Muscle of leg (tissue), 11 donors: ENCODE data around the gene ERBB3. TPM values are rescaled to one million over a fixed set of nuclear protein-coding genes. Genes with fewer than 3 reads are reported as not detected.
A peak's percentile ranks its signal among the peaks of the same experiment; 100 is the strongest.
"Not testable (repeated sequence)": the region's sequence is repeated elsewhere in the genome, so short reads cannot be mapped to it uniquely, and the experiment has no call there.

Experiments used
- DNase-seq: peaks from one replicate; pipeline ENCODE4 v3.0.0; 2013
- H3K27ac ChIP-seq: one replicate; pipeline ENCODE4 v1.5.1; 2013; ENCODE audit warnings: mild to moderate bottlenecking, low read length, control low read depth
- H3K27me3 ChIP-seq: one replicate; pipeline ENCODE4 v1.6.1; 2013; ENCODE audit warnings: low read length; ENCODE audit not compliant: control insufficient read depth, insufficient read depth
- H3K36me3 ChIP-seq: one replicate; pipeline ENCODE4 v1.6.1; 2013; ENCODE audit warnings: low read length; ENCODE audit not compliant: control insufficient read depth, insufficient read depth
- H3K4me1 ChIP-seq: one replicate; pipeline ENCODE4 v1.6.1; 2013; ENCODE audit warnings: low read length; ENCODE audit not compliant: control insufficient read depth, insufficient read depth
- H3K4me3 ChIP-seq: one replicate; pipeline ENCODE4 v1.5.1; 2013; ENCODE audit warnings: low read length, control low read depth
- H3K9me3 ChIP-seq: replicated peaks from 2 replicates; pipeline ENCODE4 v1.6.1; 2013; ENCODE audit warnings: low read depth, low read length; ENCODE audit not compliant: control insufficient read depth
- WGBS: methylation state at CpG from one replicate; pipeline ENCODE4 v1.1.5; 2013; ENCODE audit warnings: missing lambda C conversion rate; ENCODE audit not compliant: insufficient coverage; 5-methylcytosine and 5-hydroxymethylcytosine counted together
- polyA plus RNA-seq, 8 donors: library from polyadenylated mRNA; unstranded; fragments of 120-200 nt; gene quantifications; one replicate each; pipeline versions ENCODE4 v1.2.1 to v1.2.3, GENCODE V29; 2013; ENCODE audit warnings: inconsistent platforms in 1 of 8, low replicate concordance in 1 of 8; ENCODE audit not compliant: insufficient read length in 8 of 8, insufficient read depth in 1 of 8
- total RNA-seq: library from RNA; stranded (reverse); fragments of 120-200 nt; gene quantifications from one replicate; pipeline ENCODE4 v1.2.4, GENCODE V29; 2013

ERBB3 gene
- total and polyA plus RNA-seq, 9 donors = 116 to 224 (median 136) TPM

DNA sequence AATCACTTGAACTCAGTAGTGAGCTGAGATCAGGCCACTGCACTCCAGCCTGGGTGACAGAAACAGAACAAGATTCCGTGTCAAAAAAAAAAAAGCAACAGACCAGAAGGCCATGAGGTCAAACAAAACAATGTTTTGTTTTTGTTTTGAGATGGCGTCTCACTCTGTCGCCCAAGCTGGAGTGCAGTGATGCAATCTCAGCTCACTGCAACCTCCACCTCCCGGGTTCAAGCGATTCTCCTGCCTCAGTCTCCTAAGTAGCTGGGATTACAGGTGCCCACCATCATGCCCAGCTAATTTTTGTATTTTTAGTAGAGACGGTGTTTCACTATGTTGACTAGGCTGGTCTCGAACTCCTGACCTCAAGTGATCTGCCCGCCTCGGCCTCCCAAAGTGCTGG lies 2.0 kb upstream of the ERBB3 start:
- not testable (repeated sequence) for DNase-seq, H3K9me3 ChIP-seq, H3K4me3 ChIP-seq, H3K36me3 ChIP-seq, H3K27ac ChIP-seq
- Histone ChIP-seq H3K4me1 (peaks cover 25% of the 10 kb centered on the region), H3K27me3 (peaks cover 26% of the 10 kb centered on the region)
- WGBS = 100% methylated on average over 3 of the region's 9 CpGs

DNA sequence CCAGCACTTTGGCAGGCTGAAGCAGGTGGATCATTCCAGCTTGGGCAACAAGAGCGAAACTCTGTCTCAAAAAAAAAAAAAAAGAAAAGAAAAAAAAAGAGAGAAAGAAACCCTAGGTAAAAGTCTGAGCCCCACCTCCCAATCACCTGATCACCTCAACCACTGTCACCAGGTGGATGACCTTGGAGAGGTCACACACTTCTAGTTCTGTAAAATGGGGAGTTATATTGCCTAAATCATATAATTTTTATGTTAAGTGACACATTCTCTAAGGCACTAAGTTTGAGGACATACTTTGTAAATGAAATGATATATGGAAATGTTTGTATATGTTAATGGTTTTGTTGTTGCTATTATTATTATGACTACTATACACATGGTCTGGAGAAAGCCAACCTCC lies 1.5 kb upstream of the ERBB3 start:
- Histone ChIP-seq H3K27me3 (peaks cover 26% of the 10 kb centered on the region), H3K4me1 (peaks cover 29% of the 10 kb centered on the region), H3K9me3 (no peaks in the 10 kb centered on the region), H3K4me3 (no peak overlapping the region), H3K27ac (peak overlapping the region; percentile 90), H3K36me3 (peaks cover 3% of the 10 kb centered on the region)
- DNase-seq = no peak
- no CpG with 5 or more reads among the region's 1 CpG for WGBS

DNA sequence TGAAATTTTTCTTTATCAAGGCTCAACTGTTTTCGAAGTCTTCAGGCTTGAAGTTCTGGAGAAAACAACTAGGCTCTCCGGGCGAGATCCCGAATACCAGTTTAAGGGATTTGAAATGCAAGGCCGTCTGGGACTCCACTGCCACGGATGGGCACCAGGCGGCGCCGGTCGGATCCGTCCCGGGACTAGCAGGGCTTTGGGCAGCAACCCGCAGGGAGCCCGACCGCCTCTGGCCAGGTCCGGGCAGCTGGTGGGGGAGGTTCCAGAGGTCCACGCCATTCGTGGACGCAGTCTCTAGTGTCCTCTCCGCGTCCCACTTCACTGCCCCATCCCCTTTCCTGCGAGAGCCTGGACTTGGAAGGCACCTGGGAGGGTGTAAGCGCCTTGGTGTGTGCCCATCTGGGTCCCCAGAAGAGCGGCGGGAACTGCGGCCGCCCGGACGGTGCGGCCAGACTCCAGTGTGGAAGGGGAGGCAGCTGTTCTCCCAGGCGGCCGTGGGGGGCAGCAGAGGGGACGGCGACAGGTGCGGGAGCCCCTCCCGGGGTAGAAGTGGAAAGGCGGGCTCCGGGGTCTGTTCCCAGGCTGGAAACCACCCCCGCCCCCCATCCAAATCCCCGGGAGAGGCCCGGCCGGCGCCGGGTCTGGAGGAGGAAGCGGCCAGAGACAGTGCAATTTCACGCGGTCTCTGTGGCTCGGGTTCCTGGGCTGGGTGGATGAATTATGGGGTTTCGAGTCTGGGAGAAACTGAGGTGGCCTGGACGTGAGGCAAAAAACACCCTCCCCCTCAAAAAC lies 838 bp upstream of the ERBB3 start:
- H3K4me1 ChIP-seq = peaks cover 35% of the 10 kb centered on the region
- DNase-seq = peak; percentile 82
- peak overlapping the region; percentile 84 for H3K4me3 ChIP-seq
- H3K27me3 ChIP-seq = peaks cover 26% of the 10 kb centered on the region
- H3K9me3 ChIP-seq = no peaks in the 10 kb centered on the region
- peaks cover 10% of the 10 kb centered on the region for H3K36me3 ChIP-seq
- WGBS = 2% methylated on average over 23 of the region's 50 CpGs
- peak overlapping the region; percentile 90 for H3K27ac ChIP-seq

DNA sequence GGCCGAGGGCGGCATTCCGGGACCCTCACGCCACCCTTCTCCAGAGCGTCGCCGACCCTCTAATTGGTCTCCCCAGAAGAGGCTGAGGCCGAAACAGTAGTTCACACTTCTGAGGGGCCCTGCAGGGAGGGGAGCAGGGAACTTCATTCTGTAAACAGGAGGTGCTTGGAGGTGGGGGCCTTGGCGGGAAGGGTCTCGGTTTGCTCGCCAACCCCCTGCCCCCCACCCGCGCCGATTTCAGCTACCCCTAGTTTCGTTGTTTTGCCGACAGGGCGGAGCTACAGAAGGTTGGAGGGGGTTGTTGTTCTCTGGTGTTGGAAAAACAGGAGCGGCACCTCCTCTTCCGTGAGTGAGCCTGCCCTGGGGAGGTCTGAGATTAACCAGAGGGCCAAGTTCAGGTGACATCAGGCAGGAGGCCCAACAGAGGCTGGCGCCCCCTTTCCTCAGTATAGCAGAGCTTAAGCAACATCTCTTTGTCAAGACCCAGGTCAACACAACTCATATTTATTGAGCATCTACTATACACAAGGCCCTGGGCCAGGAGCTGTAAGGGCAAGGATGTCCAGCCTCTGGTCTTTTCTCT lies 682 bp downstream of the ERBB3 start:
- Histone ChIP-seq H3K4me1 (peaks cover 37% of the 10 kb centered on the region), H3K9me3 (no peaks in the 10 kb centered on the region), H3K36me3 (peaks cover 20% of the 10 kb centered on the region), H3K27me3 (peaks cover 26% of the 10 kb centered on the region), H3K4me3 (peak overlapping the region; percentile 84), H3K27ac (peak overlapping the region; percentile 90)
- 26% methylated on average over 8 of the region's 20 CpGs for WGBS
- no peak for DNase-seq

DNA sequence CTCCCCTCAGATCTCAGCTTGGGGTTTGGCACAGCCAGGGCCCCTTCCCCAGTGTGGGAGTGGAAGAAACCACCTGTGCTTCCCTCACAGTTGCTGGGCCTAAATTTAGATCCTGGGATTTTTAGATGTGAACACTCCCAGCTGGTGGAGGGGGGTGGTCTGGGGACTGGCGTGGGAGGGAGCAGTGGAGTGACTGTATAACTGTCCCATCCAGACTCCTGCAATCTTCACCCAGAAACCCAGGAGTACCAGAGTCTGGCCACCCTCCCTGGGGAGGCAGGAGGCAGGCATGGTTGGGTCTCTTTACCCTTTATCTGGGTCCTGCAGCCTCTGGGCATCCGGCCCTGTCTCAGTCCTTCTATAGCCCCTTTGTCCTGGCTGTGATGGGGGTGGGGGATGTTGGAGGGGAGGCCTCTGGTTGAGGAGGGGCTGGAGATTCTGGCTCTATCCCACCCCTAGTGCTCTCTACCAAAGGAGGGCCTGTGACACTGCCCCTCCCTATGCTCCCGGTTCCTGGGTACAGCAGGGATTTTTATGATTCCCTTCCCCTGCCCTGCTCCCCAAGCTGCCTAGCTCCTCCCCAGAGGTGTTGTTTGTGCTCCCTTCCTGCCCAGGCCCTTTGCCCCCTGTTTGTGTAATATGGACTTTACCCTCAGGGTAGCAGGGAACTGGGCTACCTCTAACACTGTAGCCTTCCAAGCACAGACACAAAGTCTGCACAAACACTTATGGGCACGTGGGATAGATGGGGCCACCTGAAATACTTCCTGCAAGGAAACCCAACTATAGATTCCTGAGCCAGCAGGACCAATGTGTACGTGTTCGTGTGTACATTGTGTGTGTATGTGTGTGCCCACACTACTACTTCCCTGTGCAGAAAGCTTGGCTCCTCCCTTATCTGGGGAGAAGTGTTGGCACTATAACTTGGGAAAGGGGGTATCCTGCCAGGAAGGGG lies 1.7 kb downstream of the ERBB3 start:
- WGBS = no CpG with 5 or more reads among the region's 6 CpGs
- Histone ChIP-seq H3K9me3 (no peaks in the 10 kb centered on the region), H3K4me3 (peak overlapping the region; percentile 84), H3K27me3 (peaks cover 26% of the 10 kb centered on the region), H3K27ac (peak overlapping the region; percentile 90), H3K4me1 (peaks cover 40% of the 10 kb centered on the region), H3K36me3 (peaks cover 28% of the 10 kb centered on the region)
- DNase-seq = peak; percentile 83

- Histone ChIP-seq H3K27ac (peak overlapping the region; percentile 39), H3K9me3 (no peaks in the 10 kb centered on the region), H3K4me3 (peak overlapping the region; percentile 84), H3K36me3 (peaks cover 29% of the 10 kb centered on the region), H3K27me3 (peaks cover 26% of the 10 kb centered on the region), H3K4me1 (peaks cover 42% of the 10 kb centered on the region)
- no CpG with 5 or more reads among the region's 2 CpGs for WGBS
- no peak for DNase-seq
Observed at GRCh38 chr12:56082382-56082781, 2.4 kb downstream of the ERBB3 start.

GRCh38 chr12:56082967-56083366 lies 3.0 kb downstream of the ERBB3 start:
- peaks cover 35% of the 10 kb centered on the region for H3K36me3 ChIP-seq
- no peak for DNase-seq
- peak overlapping the region; percentile 39 for H3K27ac ChIP-seq
- WGBS = no CpG with 5 or more reads among the region's 3 CpGs
- H3K9me3 ChIP-seq = no peaks in the 10 kb centered on the region
- H3K27me3 ChIP-seq = peaks cover 26% of the 10 kb centered on the region
- H3K4me3 ChIP-seq = no peak overlapping the region
- peaks cover 42% of the 10 kb centered on the region for H3K4me1 ChIP-seq

- H3K27ac ChIP-seq = no peak overlapping the region
- WGBS = 87% methylated on average over 13 of the region's 15 CpGs
- H3K9me3 ChIP-seq = no peaks in the 10 kb centered on the region
- DNase-seq = no peak
- peaks cover 32% of the 10 kb centered on the region for H3K4me1 ChIP-seq
- peaks cover 45% of the 10 kb centered on the region for H3K36me3 ChIP-seq
- no peak overlapping the region for H3K4me3 ChIP-seq
- H3K27me3 ChIP-seq = peaks cover 15% of the 10 kb centered on the region
Observed at GRCh38 chr12:56084958-56085543, 5.1 kb downstream of the ERBB3 start.

DNA sequence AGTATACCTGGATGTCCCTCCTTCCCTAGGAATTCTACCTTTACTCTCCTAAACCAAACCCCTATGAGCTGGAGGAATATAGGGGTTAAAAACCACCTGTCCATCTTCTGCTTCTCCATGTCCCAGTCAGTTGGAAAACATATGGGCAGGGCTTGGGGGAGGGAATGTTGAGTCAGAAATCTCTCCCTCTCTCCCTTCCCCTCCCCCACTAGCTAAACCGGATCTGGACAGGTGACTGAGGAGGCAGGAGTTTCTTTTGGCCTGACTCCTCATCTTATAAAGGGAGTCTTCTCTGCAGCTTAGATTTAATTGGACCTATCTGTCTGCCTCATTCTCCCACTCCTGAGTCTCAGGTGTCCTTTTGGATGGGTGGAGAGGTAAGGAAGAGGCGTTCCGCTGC lies 6.1 kb downstream of the ERBB3 start:
- Histone ChIP-seq H3K9me3 (no peaks in the 10 kb centered on the region), H3K27ac (no peak overlapping the region), H3K36me3 (peaks cover 45% of the 10 kb centered on the region), H3K27me3 (peaks cover 4% of the 10 kb centered on the region), H3K4me1 (peaks cover 25% of the 10 kb centered on the region), H3K4me3 (no peak overlapping the region)
- DNase-seq = no peak
- WGBS = no CpG with 5 or more reads among the region's 3 CpGs
